Measurements from ENCODE around the gene MSS51.
"Not testable (repeated sequence)": the region's sequence is repeated elsewhere in the genome, so short reads cannot be mapped to it uniquely, and the experiment has no call there.

Gene MSS51

DNA sequence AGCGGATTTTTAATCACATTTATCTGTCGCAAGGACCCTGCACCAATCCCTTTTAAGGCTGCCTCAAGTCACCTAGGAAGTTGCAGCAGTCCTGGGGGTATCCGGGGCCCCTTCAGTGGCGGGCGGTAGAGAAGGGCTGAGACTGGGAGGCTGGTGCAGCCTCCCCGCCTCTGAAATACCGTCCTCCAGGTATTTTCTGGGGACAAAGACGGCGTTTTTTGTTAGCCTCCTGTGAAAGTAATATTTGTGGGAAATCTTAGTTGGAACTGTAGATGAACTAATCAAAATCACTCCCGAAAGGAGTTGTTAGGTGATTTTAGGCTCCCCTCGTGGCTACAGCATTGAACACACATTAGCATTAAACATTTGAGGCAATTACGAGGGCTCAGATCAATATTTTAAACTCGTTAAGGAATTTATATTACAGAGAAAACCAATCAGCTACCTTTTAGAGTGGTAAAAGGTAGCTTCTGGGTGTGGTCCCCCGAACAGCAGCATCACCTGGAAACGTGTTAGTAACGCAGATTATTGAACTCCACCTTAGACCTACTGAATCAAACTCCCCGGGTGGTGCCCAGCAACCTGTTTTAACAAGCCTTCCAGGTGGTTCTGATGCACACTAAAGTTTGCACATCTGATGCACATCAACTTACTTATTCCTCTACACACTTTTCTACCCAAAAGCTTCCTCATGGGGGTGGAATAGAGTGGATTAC is 19.0 kb downstream of the MSS51 start:
- DNase-seq (ENCODE audit: low read depth, low spot score): no peak

GRCh38 chr10:73413528-73414229 is 19.7 kb downstream of the MSS51 start, which contains the start of gene ANXA7:
Gene ANXA7 (minus strand): TSS chr10:73414058. CDS start chr10:73400856, 13,202 bp downstream.
- no peak for DNase-seq (ENCODE audit: low read depth, low spot score)

DNA sequence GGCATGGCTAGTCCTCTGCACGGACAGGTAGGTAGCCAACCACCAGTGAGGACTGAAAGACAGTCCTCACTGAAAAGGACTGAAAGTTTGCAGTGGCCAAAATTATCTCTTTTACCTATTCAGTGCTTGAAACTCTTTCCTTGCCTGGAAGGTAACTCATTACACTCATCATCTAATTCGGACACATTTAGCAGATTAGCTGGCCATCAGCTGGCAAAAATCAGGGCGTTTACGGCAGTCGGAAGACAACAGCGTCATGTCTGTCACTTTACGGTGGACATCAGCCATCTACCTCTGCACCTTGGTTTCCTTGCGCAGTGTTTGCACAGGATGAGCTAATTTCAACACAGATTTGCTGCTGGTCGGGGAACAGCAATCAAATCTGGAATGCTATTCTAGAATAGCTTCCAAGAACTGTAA is 20.2 kb downstream of the MSS51 start:
- DNase-seq (ENCODE audit: low read depth, low spot score): no peak

- DNase-seq (ENCODE audit: low read depth, low spot score): no peak
Observed at GRCh38 chr10:73410897-73411296, 22.5 kb downstream of the MSS51 start.

DNA sequence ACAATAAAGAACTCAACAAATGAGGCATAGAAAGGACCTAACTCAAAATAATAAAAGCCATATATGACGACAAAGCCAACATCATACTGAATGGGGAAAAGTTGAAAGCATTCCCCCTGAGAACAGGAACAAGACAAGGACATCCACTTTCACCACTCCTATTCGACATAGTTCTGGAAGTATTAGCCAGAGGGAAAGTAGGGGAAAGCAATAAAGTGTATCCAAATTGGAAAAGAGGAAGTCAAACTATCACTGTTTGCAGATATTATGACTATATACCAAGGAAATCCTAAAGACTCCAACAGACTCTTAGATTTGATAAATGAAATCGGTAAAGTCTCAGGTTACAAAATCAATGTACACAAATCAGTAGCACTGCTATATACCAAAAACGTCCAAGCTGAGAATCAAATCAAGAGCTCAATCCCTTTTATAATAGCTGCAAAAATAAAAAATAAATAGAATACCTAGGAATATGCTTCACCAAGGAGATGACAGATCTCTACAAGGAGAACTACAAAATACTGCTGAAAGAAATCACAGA is 24.3 kb downstream of the MSS51 start:
- DNase-seq (ENCODE audit: low read depth, low spot score): no peak

- DNase-seq (ENCODE audit: low read depth, low spot score): no peak
Observed at GRCh38 chr10:73408061-73408460, 25.3 kb downstream of the MSS51 start.

DNA sequence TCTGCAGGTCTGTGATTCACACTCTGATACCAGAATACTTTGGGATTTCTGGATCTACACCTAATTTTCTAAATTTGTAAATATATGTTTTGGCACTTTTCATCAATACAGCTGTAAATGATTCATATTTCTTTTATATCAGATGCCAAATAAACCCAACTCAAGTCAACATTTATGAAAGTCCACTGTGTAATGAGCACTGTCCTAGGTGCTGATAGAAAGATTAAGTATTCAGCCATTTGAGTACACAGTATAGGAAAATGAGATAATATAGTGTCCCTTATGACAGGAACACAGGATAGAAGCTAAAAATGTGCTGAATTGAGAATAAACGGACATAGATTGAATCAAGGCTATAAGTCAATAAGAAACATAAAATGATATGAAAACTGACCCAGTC is 25.9 kb downstream of the MSS51 start:
- no peak for DNase-seq (ENCODE audit: low read depth, low spot score)

DNA sequence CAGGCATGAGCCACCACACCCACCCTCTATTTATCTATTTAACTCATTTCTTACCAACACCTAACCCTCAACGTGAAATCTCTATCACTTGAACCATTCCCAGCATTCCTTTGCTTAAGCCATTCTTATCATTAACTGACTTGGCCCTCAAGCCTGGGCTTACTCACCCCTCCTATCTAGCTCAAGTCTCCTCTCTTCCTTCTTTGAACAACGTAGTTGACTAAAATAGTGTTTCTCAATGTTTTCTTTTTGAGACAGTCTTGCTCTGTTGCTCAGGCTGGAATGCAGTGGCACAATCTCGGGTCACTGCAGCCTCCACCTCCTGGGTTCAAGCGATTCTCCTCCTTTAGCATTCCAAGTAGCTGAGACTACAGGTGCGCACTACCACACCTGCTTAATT is 26.5 kb downstream of the MSS51 start:
- DNase-seq (ENCODE audit: low read depth, low spot score): no peak

GRCh38 chr10:73405556-73405955 is 27.8 kb downstream of the MSS51 start:
- DNase-seq (ENCODE audit: low read depth, low spot score): no peak

- DNase-seq (ENCODE audit: low read depth, low spot score): no peak
Observed at GRCh38 chr10:73404690-73405089, 28.7 kb downstream of the MSS51 start.

DNA sequence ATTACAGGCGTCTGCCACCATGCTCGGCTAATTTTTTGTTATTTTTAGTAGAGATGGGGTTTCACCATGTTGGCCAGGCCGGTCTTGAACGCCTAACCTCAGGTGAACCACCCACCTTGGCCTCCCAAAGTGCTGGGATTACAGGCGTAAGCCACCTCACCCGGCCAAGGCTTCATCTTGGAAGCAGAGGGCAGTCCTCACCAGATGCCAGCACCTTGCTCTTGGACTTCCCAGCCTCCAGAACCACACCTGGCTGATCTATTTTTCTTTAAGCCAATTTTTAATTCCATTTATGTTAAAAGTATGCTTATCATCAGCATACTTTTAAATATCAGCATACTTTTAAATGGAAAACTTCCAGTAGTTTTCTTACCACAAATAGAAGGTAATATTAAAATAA is 31.7 kb downstream of the MSS51 start:
- DNase-seq (ENCODE audit: low read depth, low spot score): no peak

DNA sequence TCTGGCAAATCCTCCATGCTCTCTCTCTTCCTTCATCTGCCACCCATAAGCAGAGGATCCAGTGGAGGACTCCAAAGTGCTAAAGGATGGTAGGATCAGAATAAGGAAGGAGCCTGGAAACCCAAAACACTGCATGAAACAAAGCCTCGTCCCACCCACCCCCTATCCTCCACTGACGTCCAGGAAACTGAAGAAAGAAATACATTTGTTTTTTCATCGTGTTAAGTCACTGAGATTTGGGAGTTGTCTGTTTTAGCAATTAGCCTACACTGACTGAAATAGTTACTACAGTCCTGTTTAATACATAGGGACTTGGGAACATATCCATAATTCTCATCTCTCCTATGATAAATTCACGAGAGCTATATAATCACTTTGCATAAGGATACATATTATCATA is 34.3 kb downstream of the MSS51 start:
- no peak for DNase-seq (ENCODE audit: low read depth, low spot score)

- no peak for DNase-seq (ENCODE audit: low read depth, low spot score)
Observed at GRCh38 chr10:73398024-73398423, 35.3 kb downstream of the MSS51 start.

DNA sequence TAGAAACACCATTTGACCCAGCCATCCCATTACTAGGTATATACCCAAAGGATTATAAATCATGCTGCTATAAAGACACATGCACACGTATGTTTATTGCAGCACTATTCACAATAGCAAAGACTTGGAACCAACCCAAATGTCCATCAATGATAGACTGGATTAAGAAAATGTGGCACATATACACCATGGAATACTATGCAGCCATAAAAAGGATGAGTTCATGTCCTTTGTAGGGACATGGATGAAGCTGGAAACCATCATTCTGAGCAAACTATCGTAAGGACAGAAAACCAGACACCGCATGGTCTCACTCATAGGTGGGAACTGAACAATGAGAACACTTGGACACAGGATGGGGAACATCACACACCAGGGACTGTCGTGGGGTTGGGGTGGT is 39.0 kb downstream of the MSS51 start:
- DNase-seq (ENCODE audit: low read depth, low spot score): not testable (repeated sequence)

DNA sequence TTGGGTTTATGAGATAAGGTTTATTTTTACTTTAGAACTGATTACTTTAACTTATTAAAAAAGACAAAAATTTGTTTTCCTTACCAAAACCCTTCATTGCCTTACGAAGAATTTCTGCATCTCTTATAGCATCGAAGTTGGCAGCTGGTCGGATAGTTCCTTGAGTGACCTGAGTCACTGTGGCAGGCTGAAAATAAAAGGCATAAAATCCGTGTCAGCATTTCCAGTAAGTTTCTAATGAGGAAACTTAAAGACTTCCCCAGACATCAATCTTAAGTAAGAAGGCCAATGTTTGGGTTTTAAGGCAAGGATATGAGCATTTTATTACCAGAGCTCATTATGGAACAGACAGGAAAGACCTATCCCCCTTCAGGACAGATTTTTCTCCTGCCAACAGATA is 45.1 kb downstream of the MSS51 start:
- no peak for DNase-seq (ENCODE audit: low read depth, low spot score)

GRCh38 chr10:73386583-73386982 is 46.8 kb downstream of the MSS51 start:
- DNase-seq (ENCODE audit: low read depth, low spot score): no peak

DNA sequence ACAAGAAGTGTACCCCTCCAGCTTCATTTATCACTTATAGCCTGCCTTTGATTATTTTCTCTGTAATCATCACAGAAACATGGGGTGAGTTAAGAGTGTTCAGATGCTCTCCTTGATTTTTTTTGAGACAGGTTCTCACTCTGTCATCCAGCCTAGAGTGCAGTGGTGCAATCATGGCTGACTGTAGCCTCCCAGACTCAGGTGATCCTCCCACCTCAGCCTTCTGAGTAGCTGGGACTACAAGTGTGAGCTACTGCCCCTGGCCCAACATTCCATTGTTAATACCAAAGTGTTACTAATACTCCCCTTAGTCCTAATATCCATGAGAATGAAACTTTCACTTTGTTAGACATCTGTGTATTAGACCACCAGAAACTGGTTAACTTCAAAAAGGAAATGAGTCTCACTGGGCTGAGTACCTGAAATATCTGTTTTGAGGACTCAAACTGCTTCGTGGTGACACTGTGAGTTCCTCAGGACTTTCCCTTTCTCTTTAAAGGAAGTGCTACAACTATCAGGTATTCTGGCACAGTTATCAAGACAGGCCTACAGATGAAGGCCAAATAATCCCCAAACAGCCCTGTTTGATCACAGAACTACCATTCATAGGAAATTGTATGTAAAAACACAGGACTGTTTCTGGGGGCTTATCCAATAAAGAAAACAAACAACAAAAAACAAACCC is 54.2 kb downstream of the MSS51 start:
- no peak for DNase-seq (ENCODE audit: low read depth, low spot score)

- DNase-seq (ENCODE audit: low read depth, low spot score): no peak
Observed at GRCh38 chr10:73376679-73377078, 56.7 kb downstream of the MSS51 start.
